GM23338 (cell line): ENCODE results near the gene TNFRSF19. TPM values are rescaled to one million over a fixed set of nuclear protein-coding genes. Genes with fewer than 3 reads are reported as not detected.

Experiments used
- ATAC-seq: fragments of 200-7000 bp; cut with Tn5 transposase; 3 replicates; pipeline ENCODE4 v1.9.1; 2020
- DNase-seq: peaks from one replicate; pipeline ENCODE4 v3.0.0-alpha.2; 2015; ENCODE audit warnings: low spot score
- H2AFZ ChIP-seq: fragments of 200-600 bp; sonication (generic); 2 replicates; pipeline ENCODE4 v1.8.0; 2016; ENCODE audit warnings: antibody characterized with exemption, mild to moderate bottlenecking, moderate library complexity
- H3F3A ChIP-seq: fragments of 200-600 bp; sonication (generic); replicated peaks from 2 replicates; pipeline ENCODE4 v1.8.0; 2017; ENCODE audit warnings: antibody characterized with exemption, mixed run types, low read depth
- H3K27ac ChIP-seq: fragments of 200-600 bp; sonication (generic); 2 replicates; pipeline ENCODE4 v1.6.1; 2016; ENCODE audit warnings: low read depth
- H3K27me3 ChIP-seq: fragments of 200-600 bp; sonication (generic); 2 replicates; pipeline ENCODE4 v1.8.0; 2016; ENCODE audit warnings: mild to moderate bottlenecking, mixed run types, moderate library complexity; ENCODE audit not compliant: insufficient read depth
- H3K36me3 ChIP-seq: fragments of 200-600 bp; sonication (generic); 2 replicates; pipeline ENCODE4 v1.8.0; 2016; ENCODE audit warnings: mild to moderate bottlenecking; ENCODE audit not compliant: insufficient read depth
- H3K4me1 ChIP-seq: fragments of 200-600 bp; sonication (generic); 2 replicates; pipeline ENCODE4 v1.8.0; 2016; ENCODE audit warnings: mild to moderate bottlenecking, moderate library complexity; ENCODE audit not compliant: insufficient read depth
- H3K4me2 ChIP-seq: fragments of 200-600 bp; sonication (generic); 2 replicates; pipeline ENCODE4 v1.7.1; 2017; ENCODE audit warnings: mixed run types
- H3K4me3 ChIP-seq: fragments of 200-600 bp; sonication (generic); 2 replicates; pipeline ENCODE4 v1.6.1; 2016; ENCODE audit warnings: mixed run types
- H3K79me2 ChIP-seq: fragments of 200-600 bp; sonication (generic); replicated peaks from 2 replicates; pipeline ENCODE4 v1.8.0; 2017; ENCODE audit warnings: mild to moderate bottlenecking; ENCODE audit not compliant: insufficient read depth
- H3K9me2 ChIP-seq: fragments of 200-600 bp; sonication (generic); 2 replicates; pipeline ENCODE4 v1.8.0; 2017; ENCODE audit not compliant: insufficient read depth
- H4K20me1 ChIP-seq: fragments of 200-600 bp; sonication (generic); replicated peaks from 2 replicates; pipeline ENCODE4 v1.8.0; 2017; ENCODE audit warnings: mild to moderate bottlenecking; ENCODE audit not compliant: insufficient read depth
- H3K27ac Mint-ChIP-seq: 2 replicates; pipeline ENCODE4 v1.8.0; 2020; ENCODE audit warnings: inconsistent platforms, mild to moderate bottlenecking, moderate library complexity, mixed read lengths
- H3K27me3 Mint-ChIP-seq: 3 replicates; pipeline ENCODE4 v1.8.0; 2022; ENCODE audit warnings: low read depth, mild to moderate bottlenecking, moderate library complexity, mixed read lengths, inconsistent platforms; ENCODE audit not compliant: insufficient read depth, poor library complexity
- H3K36me3 Mint-ChIP-seq: 3 replicates; pipeline ENCODE4 v1.8.0; 2021; ENCODE audit warnings: low read depth, mild to moderate bottlenecking, inconsistent platforms, moderate library complexity, mixed read lengths
- H3K4me1 Mint-ChIP-seq: 3 replicates; pipeline ENCODE4 v1.8.0; 2020; ENCODE audit warnings: mild to moderate bottlenecking, inconsistent platforms, mixed read lengths
- H3K4me3 Mint-ChIP-seq: 3 replicates; pipeline ENCODE4 v1.8.0; 2021; ENCODE audit warnings: moderate library complexity, mild to moderate bottlenecking, inconsistent platforms, mixed read lengths
- H3K9me3 Mint-ChIP-seq: 3 replicates; pipeline ENCODE4 v1.8.0; 2020; ENCODE audit warnings: moderate library complexity, mild to moderate bottlenecking, inconsistent platforms, mixed read lengths
- CREB1 ChIP-seq: fragments of 250-450 bp; sonication (Bioruptor Pico); IDR thresholded peaks from 2 replicates; pipeline ENCODE4 v1.5.0; 2020; ENCODE audit warnings: low read depth, mild to moderate bottlenecking, moderate library complexity
- EZH2 ChIP-seq: fragments of 200-600 bp; sonication (generic); IDR thresholded peaks from one replicate; pipeline ENCODE4 v1.8.0; 2017; ENCODE audit warnings: antibody characterized with exemption, mild to moderate bottlenecking, low read depth; ENCODE audit not compliant: unreplicated experiment
- EZH2phosphoT487 ChIP-seq: fragments of 200-600 bp; sonication (generic); IDR thresholded peaks from one replicate; pipeline ENCODE4 v1.8.1; 2018; ENCODE audit warnings: antibody characterized with exemption; ENCODE audit not compliant: unreplicated experiment
- JUNB ChIP-seq: IDR thresholded peaks from one replicate; pipeline ENCODE4 v1.6.1; 2016; ENCODE audit warnings: antibody characterized with exemption; ENCODE audit not compliant: unreplicated experiment
- NANOG ChIP-seq: IDR thresholded peaks from 2 replicates; pipeline ENCODE4 v1.6.1; 2016; ENCODE audit warnings: antibody characterized with exemption, borderline replicate concordance
- POLR2AphosphoS5 ChIP-seq: IDR thresholded peaks from 2 replicates; pipeline ENCODE4 v1.6.1; 2016; ENCODE audit warnings: antibody characterized with exemption, low read depth
- REST ChIP-seq: IDR thresholded peaks from one replicate; pipeline ENCODE4 v1.6.1; 2018; ENCODE audit warnings: antibody characterized with exemption; ENCODE audit not compliant: unreplicated experiment
- STAT1 ChIP-seq: IDR thresholded peaks from one replicate; pipeline ENCODE4 v1.6.1; 2016; ENCODE audit warnings: antibody characterized with exemption; ENCODE audit not compliant: unreplicated experiment
- ZNF114 ChIP-seq: fragments of 250-450 bp; sonication (Bioruptor Pico); IDR thresholded peaks from 2 replicates; pipeline ENCODE4 v1.5.0; 2020; ENCODE audit warnings: mild to moderate bottlenecking, moderate library complexity
- ZNF331 ChIP-seq: fragments of 250-450 bp; sonication (Bioruptor Pico); IDR thresholded peaks from 2 replicates; pipeline ENCODE4 v1.5.0; 2020; ENCODE audit warnings: low read depth, mild to moderate bottlenecking, moderate library complexity
- ZNF462 ChIP-seq: fragments of 250-450 bp; sonication (Bioruptor Pico); IDR thresholded peaks from 2 replicates; pipeline ENCODE4 v1.5.0; 2020; ENCODE audit warnings: mild to moderate bottlenecking, moderate library complexity
- polyA plus RNA-seq: library from polyadenylated mRNA; unstranded; fragments of >200 nt; fragmentation: Nextera tagmentation; extraction: Ambion mirVana; gene quantifications from 2 replicates; pipeline ENCODE4 v1.2.1, GENCODE V29; 2016
- total RNA-seq: library from RNA; depleted of rRNA; stranded (reverse); fragments of >200 nt; shearing (Covaris generic); gene quantifications from 2 replicates; pipeline ENCODE4 v1.2.3, GENCODE V29; 2014
- TF ChIP-seq, protein P1 (sequence below): IDR thresholded peaks from 2 replicates; pipeline ENCODE4 v1.6.1; 2016; ENCODE audit warnings: antibody characterized with exemption

The TNFRSF19 gene
- total and polyA plus RNA-seq, 2 experiments from 2014 or later = 0.21 to 0.35 TPM

DNA sequence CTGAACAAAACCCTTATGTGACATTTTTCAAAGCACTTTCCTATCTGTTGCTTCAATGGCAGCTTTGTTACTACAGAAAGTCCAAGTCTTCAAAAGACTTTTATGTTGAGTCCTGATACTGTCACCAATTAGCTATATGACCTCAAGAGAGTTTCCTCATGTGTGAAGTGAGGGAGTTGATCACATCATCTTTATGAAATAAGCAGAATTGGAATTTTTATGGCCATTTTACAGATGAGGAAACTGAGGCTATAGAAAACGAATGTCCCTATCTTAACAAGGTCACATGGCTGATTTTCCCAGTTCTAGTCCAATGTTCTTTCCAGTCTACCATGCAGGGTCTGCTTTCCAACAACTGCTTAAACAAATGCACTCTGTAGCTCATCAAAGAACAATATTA, 2.6 kb downstream of the TNFRSF19 start:
- no peaks in the 10 kb centered on the region for H3K36me3 ChIP-seq
- no peaks in the 10 kb centered on the region for H3K9me2 ChIP-seq
- no peaks in the 10 kb centered on the region for H3F3A ChIP-seq
- peaks cover 11% of the 10 kb centered on the region for H3K4me1 Mint-ChIP-seq
- TF ChIP-seq ZNF462 (CRISPR knock-in tag) (no peak), ZNF331 (CRISPR knock-in tag) (no peak), CREB1 (CRISPR knock-in tag) (no peak), ZNF114 (CRISPR knock-in tag) (no peak), JUNB (no peak), NANOG (no peak), POLR2AphosphoS5 (no peak), STAT1 (no peak), EZH2phosphoT487 (no peak), EZH2 (no peak), REST (no peak)
- TF ChIP-seq, protein P1, sequence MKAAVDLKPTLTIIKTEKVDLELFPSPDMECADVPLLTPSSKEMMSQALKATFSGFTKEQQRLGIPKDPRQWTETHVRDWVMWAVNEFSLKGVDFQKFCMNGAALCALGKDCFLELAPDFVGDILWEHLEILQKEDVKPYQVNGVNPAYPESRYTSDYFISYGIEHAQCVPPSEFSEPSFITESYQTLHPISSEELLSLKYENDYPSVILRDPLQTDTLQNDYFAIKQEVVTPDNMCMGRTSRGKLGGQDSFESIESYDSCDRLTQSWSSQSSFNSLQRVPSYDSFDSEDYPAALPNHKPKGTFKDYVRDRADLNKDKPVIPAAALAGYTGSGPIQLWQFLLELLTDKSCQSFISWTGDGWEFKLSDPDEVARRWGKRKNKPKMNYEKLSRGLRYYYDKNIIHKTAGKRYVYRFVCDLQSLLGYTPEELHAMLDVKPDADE = no peak
- peaks cover 10% of the 10 kb centered on the region for H3K27me3 ChIP-seq
- H3K9me3 Mint-ChIP-seq = no peaks in the 10 kb centered on the region
- no peak overlapping the region for H3K4me2 ChIP-seq
- H3K4me3 ChIP-seq = no peak overlapping the region
- H3K4me3 Mint-ChIP-seq = no peak overlapping the region
- no peaks in the 10 kb centered on the region for H3K36me3 Mint-ChIP-seq
- DNase-seq (no peak), ATAC-seq (no peak)
- peaks cover 5% of the 10 kb centered on the region for H3K27me3 Mint-ChIP-seq
- peaks cover 9% of the 10 kb centered on the region; the same call in 1 of the 2 replicates for H3K4me1 ChIP-seq
- no peaks in the 10 kb centered on the region for H4K20me1 ChIP-seq
- H3K27ac ChIP-seq = no peak overlapping the region
- H3K79me2 ChIP-seq = no peaks in the 10 kb centered on the region
- no peak overlapping the region for H3K27ac Mint-ChIP-seq
- H2AFZ ChIP-seq = no peak overlapping the region
